Fibroblast of lung (primary cell): ENCODE data around the gene ARID4A. TPM values are rescaled to one million over a fixed set of nuclear protein-coding genes. Genes with fewer than 3 reads are reported as not detected.

Experiments used
- polyA plus RNA-seq, 2 donors: library from polyadenylated mRNA; depleted of rRNA in 1 of 2; stranded (reverse) in 1 of 2; unstranded in 1 of 2; fragments of >200 nt; gene quantifications; 2 replicates each; pipeline ENCODE4 v1.2.1, GENCODE V29; 2011 to 2012; ENCODE audit warnings: missing spikeins in 1 of 2
- total RNA-seq: library from RNA; depleted of rRNA; stranded (reverse); fragments of >200 nt; gene quantifications from 2 replicates; pipeline ENCODE4 v1.2.1, GENCODE V29; 2014

ARID4A gene
- total and polyA plus RNA-seq, 2 donors (not counting 1 experiment from before 2014, with no cell fraction given) = 12.1 to 12.2 TPM

Other genes starting within 250 kb of the ARID4A start
- 3.6 and 6.3 TPM in 2 replicates for gene ARMH4, start 146.3 kb upstream of the ARID4A start, total RNA-seq
- gene ARMH4, start 146.3 kb upstream of the ARID4A start, polyA plus RNA-seq = 6.8 and 18.7 TPM in 2 replicates
- 43.1 and 50.7 TPM in 2 replicates for gene ACTR10, start 98.4 kb upstream of the ARID4A start, total RNA-seq
- 91.2 and 121 TPM in 2 replicates for gene ACTR10, start 98.4 kb upstream of the ARID4A start, polyA plus RNA-seq
- gene PSMA3, start 53.7 kb upstream of the ARID4A start, total RNA-seq = 80.1 and 81.4 TPM in 2 replicates
- gene PSMA3, start 53.7 kb upstream of the ARID4A start, polyA plus RNA-seq = 279 and 299 TPM in 2 replicates
- not detected in 2 replicates for gene TOMM20L, start 97.4 kb downstream of the ARID4A start, total RNA-seq
- gene TOMM20L, start 97.4 kb downstream of the ARID4A start, polyA plus RNA-seq = not detected in 2 replicates
- gene TIMM9, start 129.0 kb downstream of the ARID4A start, total RNA-seq = 20.1 and 29.3 TPM in 2 replicates
- 36.2 and 38.3 TPM in 2 replicates for gene TIMM9, start 129.0 kb downstream of the ARID4A start, polyA plus RNA-seq
- gene KIAA0586, start 129.2 kb downstream of the ARID4A start, total RNA-seq = 13.1 and 17.8 TPM in 2 replicates
- gene KIAA0586, start 129.2 kb downstream of the ARID4A start, polyA plus RNA-seq = 18.9 and 26.5 TPM in 2 replicates